ENCODE measurements around the gene ING4.

Gene ING4

GRCh38 chr12:6603095-6603567, 59.8 kb downstream of the ING4 start:
- DNase-seq (ENCODE audit: extremely low read depth, low read depth): no peak
- peak overlapping the region; percentile 93; the same call in 1 of the 2 replicates for H3K4me3 ChIP-seq (replicated peaks; ENCODE audit: low read depth, low read length)
- TF ChIP-seq CTCF (IDR thresholded peaks at IDR 0.05; ENCODE audit: low read depth, low read length, missing control alignments): no peak

- H3K4me3 ChIP-seq (replicated peaks; ENCODE audit: low read depth, low read length): no peak overlapping the region
- DNase-seq (ENCODE audit: extremely low read depth, low read depth): no peak
- TF ChIP-seq CTCF (IDR thresholded peaks at IDR 0.05; ENCODE audit: low read depth, low read length, missing control alignments): no peak
These were observed 60.4 kb downstream of the ING4 start for GRCh38 chr12:6602526-6602925.
